Measurements from ENCODE around the gene RIMBP2.

Gene RIMBP2

GRCh38 chr12:130547480-130548155 is 168.5 kb downstream of the RIMBP2 start:
- in situ Hi-C loops (cut with MboI; ENCODE audit: low sequenced_read_pairs, unreplicated experiment): no loop called here
- TF ChIP-seq CTCF (IDR thresholded peaks at IDR 0.05; ENCODE audit: borderline replicate concordance, control extremely low read depth, extremely low read depth, insufficient read depth, missing control alignments): no peak
- no peak for DNase-seq (ENCODE audit: low spot score)

GRCh38 chr12:130546494-130546893 is 169.6 kb downstream of the RIMBP2 start:
- no peak for TF ChIP-seq CTCF (IDR thresholded peaks at IDR 0.05; ENCODE audit: borderline replicate concordance, control extremely low read depth, extremely low read depth, insufficient read depth, missing control alignments)
- in situ Hi-C loops (cut with MboI; ENCODE audit: low sequenced_read_pairs, unreplicated experiment): no loop called here
- DNase-seq (ENCODE audit: low spot score): no peak

GRCh38 chr12:130545475-130545874 is 170.6 kb downstream of the RIMBP2 start:
- DNase-seq (ENCODE audit: low spot score): no peak
- in situ Hi-C loops (cut with MboI; ENCODE audit: low sequenced_read_pairs, unreplicated experiment): no loop called here
- no peak for TF ChIP-seq CTCF (IDR thresholded peaks at IDR 0.05; ENCODE audit: borderline replicate concordance, control extremely low read depth, extremely low read depth, insufficient read depth, missing control alignments)

- no peak for TF ChIP-seq CTCF (IDR thresholded peaks at IDR 0.05; ENCODE audit: borderline replicate concordance, control extremely low read depth, extremely low read depth, insufficient read depth, missing control alignments)
- no peak for DNase-seq (ENCODE audit: low spot score)
These were observed 175.7 kb downstream of the RIMBP2 start for GRCh38 chr12:130540376-130540775.

GRCh38 chr12:130538343-130539095 is 177.6 kb downstream of the RIMBP2 start:
- no peak for DNase-seq (ENCODE audit: low spot score)
- no peak for TF ChIP-seq CTCF (IDR thresholded peaks at IDR 0.05; ENCODE audit: borderline replicate concordance, control extremely low read depth, extremely low read depth, insufficient read depth, missing control alignments)
- in situ Hi-C loops (cut with MboI; ENCODE audit: low sequenced_read_pairs, unreplicated experiment): no loop called here

More at GRCh38 chr12:130540376-130540775, 175.7 kb downstream of the RIMBP2 start:
- in situ Hi-C loops (cut with MboI; ENCODE audit: low sequenced_read_pairs, unreplicated experiment): no loop called here

- TF ChIP-seq CTCF (IDR thresholded peaks at IDR 0.05; ENCODE audit: borderline replicate concordance, control extremely low read depth, extremely low read depth, insufficient read depth, missing control alignments): no peak
- in situ Hi-C loops (cut with MboI; ENCODE audit: low sequenced_read_pairs, unreplicated experiment): no loop called here
- no peak for DNase-seq (ENCODE audit: low spot score)
These were observed 178.4 kb downstream of the RIMBP2 start for GRCh38 chr12:130537655-130538054.
